ENCODE results near the gene UBE4B. TPM values are rescaled to one million over a fixed set of nuclear protein-coding genes. Genes with fewer than 3 reads are reported as not detected.

UBE4B gene
- total and polyA plus RNA-seq, 9 of the 15 experiments (the other 6 are each of a cell fraction or from before 2014, with no cell fraction given), result 11.7 to 73.7 (median 40.1) TPM

- TF ChIP-seq ZFX (CRISPR knock-in tag; IDR thresholded peaks at IDR 0.05), result peak; percentile 51
- TF ChIP-seq MNT (conservative IDR thresholded peaks at IDR 0.05), result peak; percentile 87 to 91
- peak; percentile 69; the same call in 1 of the 2 replicates for TF ChIP-seq SREBF1 (IDR thresholded peaks at IDR 0.05; ENCODE audit: borderline replicate concordance, low read depth, low read length)
- TF ChIP-seq TEAD4 (IDR thresholded peaks at IDR 0.05; ENCODE audit: low read length), result 0 out of 2 replicates have a peak, but pooled peaks have one; percentile 9
- no peak for TF ChIP-seq TEAD4 (CRISPR knock-in tag; IDR thresholded peaks at IDR 0.05; ENCODE audit: borderline replicate concordance)
- TF ChIP-seq IFI16 (CRISPR knock-in tag; IDR thresholded peaks at IDR 0.05), result no peak
- TF ChIP-seq MAFK (IDR thresholded peaks at IDR 0.05; ENCODE audit: low read length), result 0 out of 2 replicates have a peak, but pooled peaks have one; percentile 15
- TF ChIP-seq FOSL1 (tag; conservative IDR thresholded peaks at IDR 0.05), result peak; percentile 64; the same call in 1 of the 2 replicates
- peak; percentile 72 for TF ChIP-seq SMAD3 (CRISPR knock-in tag; conservative IDR thresholded peaks at IDR 0.05)
- TF ChIP-seq ARID3B (CRISPR knock-in tag; IDR thresholded peaks at IDR 0.05; ENCODE audit: borderline replicate concordance), result no peak
- TF ChIP-seq RBBP5 (IDR thresholded peaks at IDR 0.05; ENCODE audit: borderline replicate concordance, insufficient read depth, low read length, poor library complexity, severe bottlenecking), result peak; percentile 85
- peak; percentile 12; the same call in 1 of the 2 replicates for TF ChIP-seq ZC3H4 (CRISPR knock-in tag; IDR thresholded peaks at IDR 0.05; ENCODE audit: borderline replicate concordance)
- peak; percentile 72 for TF ChIP-seq CTCFL (IDR thresholded peaks at IDR 0.05; ENCODE audit: borderline replicate concordance, insufficient read depth, low read depth, low read length, poor library complexity, severe bottlenecking)
- no peak for TF ChIP-seq CBX8 (IDR thresholded peaks at IDR 0.05; ENCODE audit: borderline replicate concordance, extremely low read depth, low read depth, low read length, poor library complexity, severe bottlenecking)
- TF ChIP-seq SOX6 (IDR thresholded peaks at IDR 0.05), result peak; percentile 50; the same call in 1 of the 2 replicates
- peak; percentile 23; the same call in 1 of the 2 replicates for TF ChIP-seq THAP7 (CRISPR knock-in tag; IDR thresholded peaks at IDR 0.05)
- no peak for TF ChIP-seq ZNF583 (CRISPR knock-in tag; IDR thresholded peaks at IDR 0.05)
- no peak for TF ChIP-seq MED1 (CRISPR knock-in tag; IDR thresholded peaks at IDR 0.05; ENCODE audit: borderline replicate concordance)
- peak; percentile 71; the same call in 1 of the 2 replicates for TF ChIP-seq ETV5 (CRISPR knock-in tag; IDR thresholded peaks at IDR 0.05; ENCODE audit: low read depth)
- TF ChIP-seq CGGBP1 (CRISPR knock-in tag; IDR thresholded peaks at IDR 0.05), result no peak
- TF ChIP-seq CBX1 (IDR thresholded peaks at IDR 0.05; ENCODE audit: low read depth), result peak; percentile 41
Measured at GRCh38 chr1:10032590-10033358, at the start of gene UBE4B (continued).

All from K562 (cell line).